Cardiac muscle cell (in vitro differentiated cells and primary cell): ENCODE measurements around the gene RPS10. TPM values are rescaled to one million over a fixed set of nuclear protein-coding genes. Genes with fewer than 3 reads are reported as not detected.
A peak's percentile ranks its signal among the peaks of the same experiment; 100 is the strongest.
"Not testable (repeated sequence)": the region's sequence is repeated elsewhere in the genome, so short reads cannot be mapped to it uniquely, and the experiment has no call there.

Experiments
- DNase-seq, 2 donors: peaks; one replicate each; pipeline versions ENCODE4 v3.0.0 to v3.0.0-alpha.2; 2010 to 2017; ENCODE audit warnings: low read depth in 1 of 2, low spot score in 1 of 2
- H3K27ac ChIP-seq: fragments of 200-600 bp; sonication (generic); 2 replicates; pipeline ENCODE4 v1.5.1; 2016
- H3K27me3 ChIP-seq: fragments of 200-600 bp; sonication (generic); 2 replicates; pipeline ENCODE4 v1.6.0; 2016; ENCODE audit warnings: control low read depth
- H3K36me3 ChIP-seq: fragments of 200-600 bp; sonication (generic); 2 replicates; pipeline ENCODE4 v1.5.1; 2016; ENCODE audit warnings: control low read depth
- H3K4me1 ChIP-seq: fragments of 200-600 bp; sonication (generic); 2 replicates; pipeline ENCODE4 v1.8.1; 2017; ENCODE audit warnings: low read depth, mild to moderate bottlenecking, mixed run types
- H3K4me3 ChIP-seq: fragments of 200-600 bp; sonication (generic); 2 replicates; pipeline ENCODE4 v1.5.1; 2016; ENCODE audit warnings: mild to moderate bottlenecking
- H3K9me3 ChIP-seq: fragments of 200-600 bp; sonication (generic); 2 replicates; pipeline ENCODE4 v1.5.1; 2017; ENCODE audit warnings: low read depth, mild to moderate bottlenecking, control low read depth
- CTCF ChIP-seq: IDR thresholded peaks from 2 replicates; pipeline ENCODE4 v1.5.1; 2012; ENCODE audit warnings: low read depth, mild to moderate bottlenecking, low read length
- polyA plus RNA-seq: library from polyadenylated mRNA; unstranded; fragments of >200 nt; fragmentation: Nextera tagmentation; extraction: Ambion mirVana; gene quantifications from 2 replicates; pipeline ENCODE4 v1.2.1, GENCODE V29; 2016
- total RNA-seq: library from RNA; depleted of rRNA; stranded (reverse); fragments of >200 nt; gene quantifications from 2 replicates; pipeline ENCODE4 v1.2.3, GENCODE V29; 2016

The RPS10 gene
- total and polyA plus RNA-seq, 2 experiments from 2014 or later, result 632 to 1,764 TPM

- Histone ChIP-seq H3K36me3 (peaks cover 59% of the 10 kb centered on the region), H3K4me1 (no peaks in the 10 kb centered on the region), H3K9me3 (no peaks in the 10 kb centered on the region), H3K27ac (no peak overlapping the region), H3K4me3 (no peak overlapping the region), H3K27me3 (no peaks in the 10 kb centered on the region)
- no peak for DNase-seq
- no peak for TF ChIP-seq CTCF
Measured at GRCh38 chr6:34418367-34418766, 7.5 kb downstream of the RPS10 start.

DNA sequence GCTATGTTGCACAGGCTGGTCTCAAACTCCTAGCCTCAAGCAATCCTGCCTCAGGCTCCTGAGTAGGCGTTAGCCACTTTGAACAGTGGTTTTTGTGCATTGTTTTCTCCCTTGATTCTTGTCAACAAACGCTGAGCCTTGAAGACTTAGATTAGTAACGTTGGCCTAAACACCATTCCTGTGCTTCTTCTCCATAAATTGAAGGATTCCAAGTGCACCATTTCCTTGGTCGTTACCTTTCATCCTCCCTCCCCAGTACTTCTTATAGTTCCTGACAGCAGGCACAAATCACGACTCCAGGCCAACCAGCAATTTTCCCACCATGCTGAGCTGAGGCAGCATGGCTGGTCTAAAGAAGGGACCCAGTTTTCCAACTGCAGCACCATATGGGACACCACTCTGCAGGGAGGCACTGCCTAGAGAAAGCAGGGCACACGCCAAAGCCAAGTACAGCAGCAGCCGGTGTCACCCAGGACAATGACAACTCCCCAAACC, 8.9 kb downstream of the RPS10 start:
- Histone ChIP-seq H3K27ac (peak overlapping the region; percentile 54), H3K4me3 (no peak overlapping the region), H3K9me3 (no peaks in the 10 kb centered on the region), H3K4me1 (no peaks in the 10 kb centered on the region), H3K36me3 (peaks cover 46% of the 10 kb centered on the region), H3K27me3 (no peaks in the 10 kb centered on the region)
- no peak for TF ChIP-seq CTCF
- DNase-seq, result no peak

- Histone ChIP-seq H3K4me3 (no peak overlapping the region), H3K4me1 (no peaks in the 10 kb centered on the region), H3K27ac (peak overlapping the region; percentile 40), H3K27me3 (no peaks in the 10 kb centered on the region), H3K36me3 (peaks cover 34% of the 10 kb centered on the region), H3K9me3 (no peaks in the 10 kb centered on the region)
- peak; percentile 33 to 88 for DNase-seq
- peak; percentile 66 for TF ChIP-seq CTCF
Measured at GRCh38 chr6:34414999-34415858, 10.6 kb downstream of the RPS10 start.

DNA sequence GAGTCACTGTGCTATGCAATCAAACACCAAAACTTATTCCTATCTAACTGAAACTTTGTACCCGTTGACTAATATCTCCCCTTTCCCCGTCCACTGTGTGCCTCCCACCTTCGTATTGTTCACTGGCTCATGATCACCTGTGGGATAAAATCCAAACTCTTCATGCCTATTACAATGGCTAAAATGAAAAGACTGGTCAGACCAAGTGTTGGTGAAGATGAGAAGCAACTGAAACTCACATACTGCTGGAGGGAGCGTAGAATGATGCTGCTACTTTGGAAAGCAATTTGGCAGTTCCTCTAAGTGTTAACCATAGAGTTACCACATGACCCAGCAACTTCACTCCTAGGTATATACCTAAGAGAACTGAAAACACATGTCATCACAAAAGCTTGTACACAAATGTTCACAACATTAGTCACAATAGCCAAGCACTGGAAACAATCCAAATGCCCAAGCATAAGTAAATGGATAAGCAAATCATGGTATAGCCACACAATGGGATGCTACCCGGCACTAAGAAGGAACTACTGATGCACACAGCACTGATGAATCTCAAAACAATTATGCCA, 13.1 kb downstream of the RPS10 start:
- H3K27ac ChIP-seq, result no peak overlapping the region
- no peaks in the 10 kb centered on the region for H3K9me3 ChIP-seq
- no peak overlapping the region for H3K4me3 ChIP-seq
- H3K36me3 ChIP-seq, result peaks cover 12% of the 10 kb centered on the region
- DNase-seq, result peak in 1 of 2 donors; percentile 9
- no peaks in the 10 kb centered on the region for H3K4me1 ChIP-seq
- TF ChIP-seq CTCF, result no peak
- H3K27me3 ChIP-seq, result no peaks in the 10 kb centered on the region

GRCh38 chr6:34412016-34412415, 13.9 kb downstream of the RPS10 start:
- Histone ChIP-seq H3K4me3 (no peak overlapping the region), H3K27me3 (no peaks in the 10 kb centered on the region), H3K9me3 (no peaks in the 10 kb centered on the region), H3K4me1 (no peaks in the 10 kb centered on the region), H3K36me3 (peaks cover 5% of the 10 kb centered on the region), H3K27ac (no peak overlapping the region)
- no peak for TF ChIP-seq CTCF
- DNase-seq, result peak in 1 of 2 donors; percentile 19

GRCh38 chr6:34407915-34408314, 18.0 kb downstream of the RPS10 start:
- not testable (repeated sequence) for H3K4me3 ChIP-seq, H3K4me1 ChIP-seq, H3K36me3 ChIP-seq, H3K9me3 ChIP-seq, H3K27me3 ChIP-seq, H3K27ac ChIP-seq, DNase-seq
